ENCODE results near the gene RREB1. TPM values are rescaled to one million over a fixed set of nuclear protein-coding genes. Genes with fewer than 3 reads are reported as not detected.

The RREB1 gene
- total RNA-seq, 1 experiment from 2014 or later: 61.6 TPM

GRCh38 chr6:7122684-7123083 lies 14.9 kb downstream of the RREB1 start:
- no peak overlapping the region for H3K27ac ChIP-seq (ENCODE audit: low read depth, low read length, poor library complexity, severe bottlenecking)
- ChIA-PET POLR2A (ENCODE audit: low non-redundant PET) (no interaction called here), CTCF (no interaction called here)
- peaks cover 9% of the 10 kb centered on the region for H3K36me3 ChIP-seq (ENCODE audit: insufficient read depth, low read length, poor library complexity, severe bottlenecking)
- TF ChIP-seq CTCF (conservative IDR thresholded peaks at IDR 0.05; ENCODE audit: low read depth, low read length) (no peak), EZH2 (IDR thresholded peaks at IDR 0.05; ENCODE audit: borderline replicate concordance, low read depth, low read length, poor library complexity, severe bottlenecking) (no peak)
- H3K4me1 ChIP-seq (ENCODE audit: insufficient read depth, low read length, poor library complexity, severe bottlenecking): peaks cover 16% of the 10 kb centered on the region
- intact Hi-C loops (cut with micrococcal nuclease; ENCODE audit: unreplicated experiment): no loop called here
- no peak overlapping the region for H3K4me3 ChIP-seq (ENCODE audit: low read depth, low read length, poor library complexity, severe bottlenecking)
- no TSS peak for BruUV-seq (replicated peaks)
- H3K9me3 ChIP-seq (ENCODE audit: low read depth, low read length, poor library complexity, severe bottlenecking): no peaks in the 10 kb centered on the region
- no peak for DNase-seq (ENCODE audit: low spot score)
- H3K27me3 ChIP-seq (replicated peaks; ENCODE audit: insufficient read depth, low read depth, low read length, poor library complexity): no peaks in the 10 kb centered on the region

DNA sequence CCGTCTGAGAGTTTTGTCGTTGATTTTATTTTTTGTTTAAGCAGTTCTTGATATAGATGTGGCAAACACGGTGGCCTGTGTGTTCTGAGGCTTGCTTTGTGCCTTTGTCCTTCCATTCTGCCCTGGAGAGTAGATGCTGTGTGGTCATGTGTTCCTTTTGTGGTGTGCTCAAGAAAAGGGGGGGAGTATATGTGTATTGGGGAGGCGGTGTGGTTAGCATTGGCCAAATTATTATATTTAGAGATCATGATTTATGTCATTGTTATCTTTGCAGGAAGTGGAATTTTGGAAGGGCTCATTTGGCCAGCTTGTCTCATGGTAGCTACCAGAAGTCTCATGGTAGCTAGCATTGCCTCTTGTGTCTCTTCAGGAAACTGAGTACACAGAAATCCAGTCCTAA lies 16.4 kb downstream of the RREB1 start:
- no peak for DNase-seq (ENCODE audit: low spot score)
- H3K4me1 ChIP-seq (ENCODE audit: insufficient read depth, low read length, poor library complexity, severe bottlenecking): peaks cover 14% of the 10 kb centered on the region
- no peak overlapping the region for H3K27ac ChIP-seq (ENCODE audit: low read depth, low read length, poor library complexity, severe bottlenecking)
- TF ChIP-seq CTCF (conservative IDR thresholded peaks at IDR 0.05; ENCODE audit: low read depth, low read length) (no peak), EZH2 (IDR thresholded peaks at IDR 0.05; ENCODE audit: borderline replicate concordance, low read depth, low read length, poor library complexity, severe bottlenecking) (no peak)
- ChIA-PET CTCF (no interaction called here), POLR2A (ENCODE audit: low non-redundant PET) (no interaction called here)
- peaks cover 9% of the 10 kb centered on the region for H3K36me3 ChIP-seq (ENCODE audit: insufficient read depth, low read length, poor library complexity, severe bottlenecking)
- H3K4me3 ChIP-seq (ENCODE audit: low read depth, low read length, poor library complexity, severe bottlenecking): no peak overlapping the region
- no peaks in the 10 kb centered on the region for H3K9me3 ChIP-seq (ENCODE audit: low read depth, low read length, poor library complexity, severe bottlenecking)
- no TSS peak for BruUV-seq (replicated peaks)
- no peaks in the 10 kb centered on the region for H3K27me3 ChIP-seq (replicated peaks; ENCODE audit: insufficient read depth, low read depth, low read length, poor library complexity)
- intact Hi-C loops (cut with micrococcal nuclease; ENCODE audit: unreplicated experiment): no loop called here

DNA sequence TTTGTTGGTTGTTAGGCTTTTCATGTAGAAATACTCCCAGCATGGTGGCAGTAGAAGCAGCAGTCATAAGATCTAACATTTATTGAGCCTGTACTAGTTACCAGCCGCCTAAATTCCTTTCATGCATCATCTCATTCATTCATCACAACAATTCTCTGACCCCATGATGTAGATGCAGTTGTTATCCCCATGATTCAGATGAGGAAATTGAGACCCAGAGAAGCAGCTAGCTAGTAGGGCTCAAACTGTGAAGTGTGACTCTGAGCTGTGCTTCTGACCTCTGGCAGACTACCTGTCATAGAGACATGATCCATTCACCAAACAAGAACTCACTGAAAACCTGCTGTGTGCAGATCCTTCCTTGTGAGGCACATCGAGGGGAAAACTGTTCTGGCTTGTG lies 16.9 kb downstream of the RREB1 start:
- Histone ChIP-seq H3K9me3 (ENCODE audit: low read depth, low read length, poor library complexity, severe bottlenecking) (no peaks in the 10 kb centered on the region), H3K27ac (ENCODE audit: low read depth, low read length, poor library complexity, severe bottlenecking) (no peak overlapping the region), H3K36me3 (ENCODE audit: insufficient read depth, low read length, poor library complexity, severe bottlenecking) (peaks cover 9% of the 10 kb centered on the region), H3K27me3 (replicated peaks; ENCODE audit: insufficient read depth, low read depth, low read length, poor library complexity) (no peaks in the 10 kb centered on the region), H3K4me3 (ENCODE audit: low read depth, low read length, poor library complexity, severe bottlenecking) (no peak overlapping the region), H3K4me1 (ENCODE audit: insufficient read depth, low read length, poor library complexity, severe bottlenecking) (peaks cover 9% of the 10 kb centered on the region)
- DNase-seq (ENCODE audit: low spot score): no peak
- intact Hi-C loops (cut with micrococcal nuclease; ENCODE audit: unreplicated experiment): no loop called here
- POLR2A ChIA-PET (ENCODE audit: low non-redundant PET): no interaction called here
- BruUV-seq (replicated peaks): no TSS peak
- CTCF ChIA-PET: no interaction called here
- TF ChIP-seq CTCF (conservative IDR thresholded peaks at IDR 0.05; ENCODE audit: low read depth, low read length) (no peak), EZH2 (IDR thresholded peaks at IDR 0.05; ENCODE audit: borderline replicate concordance, low read depth, low read length, poor library complexity, severe bottlenecking) (no peak)
